Measurements from ENCODE around the gene FEN1. TPM values are rescaled to one million over a fixed set of nuclear protein-coding genes. Genes with fewer than 3 reads are reported as not detected.
A peak's percentile ranks its signal among the peaks of the same experiment; 100 is the strongest.

Gene FEN1
- total and polyA plus RNA-seq, 2 experiments from 2014 or later, result 13.5 to 39.2 TPM

DNA sequence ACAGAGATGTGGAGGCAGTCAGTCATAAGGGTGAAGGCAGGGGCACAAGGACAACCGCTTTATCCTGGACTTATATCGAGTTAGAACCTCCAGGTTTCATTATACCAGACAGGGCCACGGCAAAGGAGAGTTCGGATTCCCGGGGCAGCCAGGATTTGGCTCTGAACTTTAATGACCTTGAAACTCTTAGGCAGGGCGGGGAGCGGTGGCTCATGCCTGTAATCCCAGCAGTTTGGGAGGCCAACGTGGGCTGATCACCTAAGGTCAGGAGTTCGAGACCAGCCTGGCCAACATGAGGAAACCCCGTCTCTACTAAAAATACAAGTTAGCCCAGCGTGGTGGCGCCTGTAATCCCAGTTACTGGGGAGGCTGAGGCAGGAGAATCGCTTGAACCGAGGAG lies 41.3 kb upstream of the FEN1 start:
- Histone ChIP-seq H3K9me3 (ENCODE audit: low read depth) (no peaks in the 10 kb centered on the region), H3K27ac (no peak overlapping the region), H3K4me3 (no peak overlapping the region), H3K36me3 (no peaks in the 10 kb centered on the region), H3K27me3 (no peaks in the 10 kb centered on the region), H3K4me1 (ENCODE audit: low read depth) (peaks cover 33% of the 10 kb centered on the region)
- no peak for TF ChIP-seq CTCF (IDR thresholded peaks at IDR 0.05; ENCODE audit: low read depth, low read length)
- DNase-seq (ENCODE audit: low read depth in 1 of 2, low spot score in 1 of 2), result no peak

DNA sequence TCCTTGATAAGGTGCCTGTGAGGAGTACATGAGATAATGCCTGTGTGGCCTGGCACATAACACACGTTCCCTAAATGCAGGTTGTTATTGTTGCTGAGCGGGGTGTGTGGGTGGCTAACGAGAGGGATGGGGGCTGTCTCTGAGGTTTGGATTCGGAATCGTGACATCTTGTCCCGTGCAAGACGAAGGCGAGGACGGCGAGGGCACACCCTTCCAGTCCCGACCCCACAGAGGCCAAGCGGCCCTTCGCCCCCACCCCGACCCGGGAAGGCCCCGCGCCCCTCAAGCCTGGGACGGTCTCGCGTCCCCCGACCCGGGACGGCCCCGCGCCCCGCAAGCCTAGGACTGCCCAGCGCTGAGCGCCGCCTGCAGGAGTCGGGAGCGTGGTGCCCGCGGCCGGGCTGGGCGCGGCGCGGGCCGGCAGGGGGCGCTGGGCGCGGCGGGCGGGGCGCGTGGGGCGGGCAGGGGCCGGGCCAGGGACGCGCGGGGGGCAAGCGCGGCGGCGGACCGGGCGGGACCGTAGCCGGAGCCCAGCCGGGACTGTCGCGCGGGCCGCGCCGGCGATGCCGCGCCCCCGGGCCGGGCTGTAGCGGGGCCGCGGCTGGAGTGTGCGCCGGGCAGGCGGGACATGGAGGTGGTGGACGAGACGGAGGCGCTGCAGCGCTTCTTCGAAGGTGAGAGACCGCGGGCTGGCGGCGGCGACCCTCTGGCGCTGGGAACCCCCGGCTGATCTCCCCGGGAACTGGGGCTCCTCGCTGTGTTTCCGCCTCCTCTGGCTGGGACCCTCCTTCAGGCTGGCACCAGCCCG lies 40.4 kb upstream of the FEN1 start, which contains the start of gene MYRF:
Gene MYRF, plus strand, starts transcription at position 520 of the 808 bp plus-strand sequence. Its CDS starts 109 bp downstream, at position 629.
- peak; percentile 47 for TF ChIP-seq CTCF (IDR thresholded peaks at IDR 0.05; ENCODE audit: low read depth, low read length)
- H3K27me3 ChIP-seq, result no peaks in the 10 kb centered on the region
- no peaks in the 10 kb centered on the region for H3K36me3 ChIP-seq
- H3K4me3 ChIP-seq, result peak within 1 kb of the TSS; percentile 69
- peaks cover 36% of the 10 kb centered on the region for H3K4me1 ChIP-seq (ENCODE audit: low read depth)
- DNase-seq (ENCODE audit: low read depth in 1 of 2, low spot score in 1 of 2), result peak; percentile 58 to 83
- no peaks in the 10 kb centered on the region for H3K9me3 ChIP-seq (ENCODE audit: low read depth)
- H3K27ac ChIP-seq, result peak within 1 kb of the TSS; percentile 85

- peak overlapping the region; percentile 85 for H3K27ac ChIP-seq
- no peak for TF ChIP-seq CTCF (IDR thresholded peaks at IDR 0.05; ENCODE audit: low read depth, low read length)
- H3K36me3 ChIP-seq, result no peaks in the 10 kb centered on the region
- H3K27me3 ChIP-seq, result no peaks in the 10 kb centered on the region
- no peaks in the 10 kb centered on the region for H3K9me3 ChIP-seq (ENCODE audit: low read depth)
- DNase-seq (ENCODE audit: low read depth in 1 of 2, low spot score in 1 of 2), result no peak
- H3K4me3 ChIP-seq, result peak overlapping the region; percentile 69
- peaks cover 33% of the 10 kb centered on the region for H3K4me1 ChIP-seq (ENCODE audit: low read depth)
These were observed 39.7 kb upstream of the FEN1 start for GRCh38 chr11:61752925-61753521.

DNA sequence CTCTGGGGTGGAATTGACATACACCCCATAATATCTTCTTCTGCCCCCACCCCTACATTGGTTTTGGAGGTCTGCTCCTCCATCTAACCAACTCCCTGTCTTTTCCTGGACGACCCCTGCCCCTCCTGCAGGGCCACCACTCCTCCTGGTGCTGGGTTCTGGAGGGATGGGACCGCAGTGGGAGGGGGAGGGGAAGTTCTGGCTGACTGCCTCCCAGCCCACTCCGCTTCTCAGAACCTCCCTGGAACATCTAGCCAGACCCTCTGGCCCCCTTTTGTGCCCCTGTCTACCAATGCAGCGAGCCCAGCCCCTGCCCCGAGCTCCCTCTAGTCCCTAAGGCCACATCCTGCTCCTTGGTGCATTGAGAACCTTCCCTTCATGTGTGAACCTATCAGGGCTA lies 39.0 kb upstream of the FEN1 start:
- peaks cover 32% of the 10 kb centered on the region for H3K4me1 ChIP-seq (ENCODE audit: low read depth)
- peak overlapping the region; percentile 69 for H3K4me3 ChIP-seq
- no peaks in the 10 kb centered on the region for H3K27me3 ChIP-seq
- H3K27ac ChIP-seq, result peak overlapping the region; percentile 85
- no peak for DNase-seq (ENCODE audit: low read depth in 1 of 2, low spot score in 1 of 2)
- no peaks in the 10 kb centered on the region for H3K36me3 ChIP-seq
- TF ChIP-seq CTCF (IDR thresholded peaks at IDR 0.05; ENCODE audit: low read depth, low read length), result no peak
- H3K9me3 ChIP-seq (ENCODE audit: low read depth), result no peaks in the 10 kb centered on the region

DNA sequence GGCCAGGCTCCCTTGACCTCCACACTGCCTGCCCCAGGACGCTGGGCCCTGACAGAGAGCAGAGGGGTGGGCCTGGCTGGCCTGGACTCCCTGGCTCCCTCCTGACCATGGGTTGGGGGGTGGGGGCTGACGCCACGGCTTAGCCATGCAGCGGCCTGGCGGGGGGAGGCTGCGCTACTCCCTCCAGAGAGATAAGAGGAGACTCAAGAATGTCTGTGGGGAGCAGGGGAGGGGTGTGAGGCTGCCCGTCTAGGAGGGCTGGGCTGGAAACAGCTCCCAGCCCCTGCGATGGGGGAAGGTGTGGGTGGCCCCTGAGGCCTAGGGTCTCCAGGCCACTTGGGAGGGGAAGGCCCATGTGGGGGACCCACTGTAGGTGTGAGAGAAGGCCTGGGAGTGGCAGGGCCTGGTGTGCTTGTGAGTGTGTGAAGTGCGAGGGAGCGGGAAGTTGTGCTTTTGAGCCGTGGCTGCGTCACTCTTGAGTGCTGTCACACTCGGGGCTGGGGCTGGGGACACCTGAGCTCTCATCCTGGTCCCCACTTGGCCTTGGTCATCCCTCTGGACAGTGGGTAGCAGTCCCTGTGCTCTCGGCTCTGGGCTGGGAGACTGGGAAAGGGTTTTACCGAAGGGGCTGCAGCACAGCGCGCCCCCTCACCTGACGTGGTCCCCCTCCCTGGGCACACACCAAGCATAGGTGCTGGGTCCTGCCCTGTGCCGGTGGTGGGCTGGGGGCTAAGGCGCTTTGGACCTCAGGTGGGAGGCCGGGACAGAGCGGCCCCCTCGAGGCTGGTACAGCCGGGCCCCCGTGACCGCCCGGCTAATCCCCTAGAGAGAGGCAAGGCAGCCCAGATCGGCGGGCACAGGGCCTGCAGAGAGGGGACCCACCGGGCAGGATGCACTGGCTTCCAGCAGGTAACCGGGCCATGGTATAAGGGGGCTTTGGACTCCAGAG lies 37.9 kb upstream of the FEN1 start:
- Histone ChIP-seq H3K27ac (peak overlapping the region; percentile 85), H3K27me3 (no peaks in the 10 kb centered on the region), H3K4me1 (ENCODE audit: low read depth) (peaks cover 29% of the 10 kb centered on the region), H3K36me3 (no peaks in the 10 kb centered on the region), H3K9me3 (ENCODE audit: low read depth) (no peaks in the 10 kb centered on the region), H3K4me3 (peak overlapping the region; percentile 69)
- DNase-seq (ENCODE audit: low read depth in 1 of 2, low spot score in 1 of 2), result peak; percentile 86 to 90
- no peak for TF ChIP-seq CTCF (IDR thresholded peaks at IDR 0.05; ENCODE audit: low read depth, low read length)

Measured in cardiac muscle cell (in vitro differentiated cells and primary cell).